ENCODE data around the gene TIMM10.

- TF ChIP-seq CTCF (IDR thresholded peaks at IDR 0.05) = no peak
- no peak for TF ChIP-seq POLR2A (IDR thresholded peaks at IDR 0.05)
- TF ChIP-seq POLR2AphosphoS5 (IDR thresholded peaks at IDR 0.05) = no peak
- no peak for TF ChIP-seq EP300 (IDR thresholded peaks at IDR 0.05)
Measured at GRCh38 chr11:57508341-57509170, 22.0 kb downstream of the TIMM10 start.

Measured in stomach (tissue), 4 donors.